ENCODE measurements around the gene KIF1A. TPM values are rescaled to one million over a fixed set of nuclear protein-coding genes. Genes with fewer than 3 reads are reported as not detected.

The KIF1A gene
- total and polyA plus RNA-seq, 10 of the 15 experiments (the other 5 are each of a cell fraction or from before 2014, with no cell fraction given): 0.04 to 0.95 (median 0.06) TPM; not detected in 5

DNA sequence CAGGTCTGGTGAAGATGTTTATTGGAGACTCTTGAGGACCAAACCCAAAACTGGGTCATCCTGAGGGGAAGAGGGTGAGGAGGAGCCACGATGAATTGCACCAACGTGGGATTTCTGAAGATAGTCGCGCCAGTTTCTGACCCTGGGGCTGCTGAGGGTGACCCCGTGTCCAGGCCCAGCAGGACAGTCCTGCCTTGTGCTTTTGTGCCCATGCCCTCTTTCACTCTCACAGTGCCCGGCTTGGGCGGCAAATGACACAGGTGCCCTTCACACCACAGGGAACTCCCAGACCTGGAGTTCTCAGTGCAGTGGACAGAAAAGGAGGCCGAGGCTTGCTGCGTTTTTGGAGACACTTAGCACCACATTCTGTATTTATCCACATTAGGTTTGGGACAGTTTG lies 15.5 kb upstream of the KIF1A start (continued):
- TF ChIP-seq ATF7 (IDR thresholded peaks at IDR 0.05; ENCODE audit: low read depth) (no peak), STAT3 (IDR thresholded peaks at IDR 0.05; ENCODE audit: low read depth, low read length) (no peak), RUNX3 (IDR thresholded peaks at IDR 0.05; ENCODE audit: low read length) (no peak), HDAC2 (IDR thresholded peaks at IDR 0.05) (no peak)

GRCh38 chr2:240834377-240834975 lies 14.5 kb upstream of the KIF1A start:
- POLR2A ChIA-PET: no interaction called here
- no peak overlapping the region for H3K9ac ChIP-seq (ENCODE audit: control insufficient read depth, insufficient read depth, low read length)
- SMC1A ChIA-PET (ENCODE audit: uncharacterized antibody, unreplicated experiment): no interaction called here
- 25% methylated on average over 6 of the region's 6 CpGs for WGBS (ENCODE audit: insufficient coverage, insufficient replicate concordance, low lambda C conversion rate, missing lambda C conversion rate)
- H3K4me2 ChIP-seq (ENCODE audit: control insufficient read depth, insufficient read depth): no peak overlapping the region
- RAD21 ChIA-PET (ENCODE audit: unreplicated experiment): no interaction called here
- CTCF ChIA-PET: no interaction called here
- H3K27ac ChIP-seq (ENCODE audit: control insufficient read depth, insufficient read depth): no peak overlapping the region
- no peak for TF ChIP-seq BCL11A (IDR thresholded peaks at IDR 0.05; ENCODE audit: low read depth, low read length)
- in situ Hi-C loops (cut with MboI): loop anchor here (25.0 kb wide), 1 partner anchor 322 kb away; no protein-coding TSS in a partner anchor
- no peaks in the 10 kb centered on the region for H4K20me1 ChIP-seq (ENCODE audit: control insufficient read depth, insufficient read depth)
- H3K36me3 ChIP-seq (ENCODE audit: control insufficient read depth in 2 of 2, insufficient read depth in 2 of 2, low read length in 1 of 2): no peaks in the 10 kb centered on the region
- no peaks in the 10 kb centered on the region for H3K4me1 ChIP-seq (ENCODE audit: control insufficient read depth, insufficient read depth, low read length)
- H3K4me3 ChIP-seq: no peak overlapping the region
- no peaks in the 10 kb centered on the region for H3K79me2 ChIP-seq (ENCODE audit: control insufficient read depth, insufficient read depth, low read length)
- H2AFZ ChIP-seq (ENCODE audit: control insufficient read depth, low read depth, low read length): no peak overlapping the region
- FAIRE-seq: no peak
- intact Hi-C loops (cut with micrococcal nuclease; ENCODE audit: unreplicated experiment): no loop called here
- no peak for DNase-seq (ENCODE audit: low read depth, low spot score)
- no peak for ATAC-seq
- BruUV-seq (replicated peaks): no TSS peak
- H3K9me3 ChIP-seq (replicated peaks; ENCODE audit: control insufficient read depth, insufficient read depth, low read length): no peaks in the 10 kb centered on the region; the same call in 2 of the 3 replicates
- H3K27me3 ChIP-seq (replicated peaks in 1 of 2; ENCODE audit: control insufficient read depth in 2 of 2, insufficient read depth in 2 of 2, low read length in 1 of 2): no peaks in the 10 kb centered on the region; a peak in 2 of 4 replicates

DNA sequence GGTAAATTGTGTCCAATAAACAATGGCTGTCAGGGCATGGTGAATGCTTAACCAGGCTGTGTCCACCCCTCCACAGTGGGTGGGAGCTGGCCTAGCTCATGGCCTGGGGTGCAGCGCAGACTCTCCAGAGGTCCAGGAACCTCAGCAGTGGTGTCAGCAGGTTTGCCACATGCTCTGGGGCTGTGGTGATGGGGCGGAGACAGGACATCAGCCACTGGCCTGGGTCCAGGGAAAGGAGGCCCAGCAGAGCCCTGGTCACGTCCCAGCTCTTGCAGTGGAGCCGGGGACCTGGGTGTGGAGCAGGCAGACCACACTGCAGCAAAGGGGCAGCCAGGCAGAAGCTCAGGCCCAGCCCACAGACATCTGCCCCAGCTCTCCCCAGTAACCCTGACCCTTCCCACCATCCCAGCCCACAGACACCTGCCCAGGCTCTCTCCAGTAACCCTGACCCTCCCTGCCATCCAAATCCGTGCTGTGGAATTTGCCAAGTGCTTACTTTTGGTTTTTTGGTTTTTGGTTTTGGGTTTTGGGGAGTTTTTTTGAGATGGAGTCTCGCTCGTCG lies 13.8 kb upstream of the KIF1A start:
- WGBS (ENCODE audit: insufficient coverage, insufficient replicate concordance, low lambda C conversion rate, missing lambda C conversion rate): 32% methylated on average over 8 of the region's 8 CpGs
- BruUV-seq (replicated peaks): no TSS peak
- RAD21 ChIA-PET (ENCODE audit: unreplicated experiment): no interaction called here
- H3K4me2 ChIP-seq (ENCODE audit: control insufficient read depth, insufficient read depth): no peak overlapping the region
- H3K27me3 ChIP-seq (replicated peaks in 1 of 2; ENCODE audit: control insufficient read depth in 2 of 2, insufficient read depth in 2 of 2, low read length in 1 of 2): no peaks in the 10 kb centered on the region; a peak in 2 of 4 replicates
- no peak overlapping the region for H3K9ac ChIP-seq (ENCODE audit: control insufficient read depth, insufficient read depth, low read length)
- H3K36me3 ChIP-seq (ENCODE audit: control insufficient read depth in 2 of 2, insufficient read depth in 2 of 2, low read length in 1 of 2): no peaks in the 10 kb centered on the region
- no peak for ATAC-seq
- H3K9me3 ChIP-seq (replicated peaks; ENCODE audit: control insufficient read depth, insufficient read depth, low read length): no peaks in the 10 kb centered on the region; the same call in 2 of the 3 replicates
- H4K20me1 ChIP-seq (ENCODE audit: control insufficient read depth, insufficient read depth): no peaks in the 10 kb centered on the region
- no peaks in the 10 kb centered on the region for H3K4me1 ChIP-seq (ENCODE audit: control insufficient read depth, insufficient read depth, low read length)
- TF ChIP-seq NFIC (IDR thresholded peaks at IDR 0.05; ENCODE audit: low read depth, low read length) (no peak), TCF7 (IDR thresholded peaks at IDR 0.05; ENCODE audit: borderline replicate concordance) (no peak)
- TF ChIP-seq, protein P1, sequence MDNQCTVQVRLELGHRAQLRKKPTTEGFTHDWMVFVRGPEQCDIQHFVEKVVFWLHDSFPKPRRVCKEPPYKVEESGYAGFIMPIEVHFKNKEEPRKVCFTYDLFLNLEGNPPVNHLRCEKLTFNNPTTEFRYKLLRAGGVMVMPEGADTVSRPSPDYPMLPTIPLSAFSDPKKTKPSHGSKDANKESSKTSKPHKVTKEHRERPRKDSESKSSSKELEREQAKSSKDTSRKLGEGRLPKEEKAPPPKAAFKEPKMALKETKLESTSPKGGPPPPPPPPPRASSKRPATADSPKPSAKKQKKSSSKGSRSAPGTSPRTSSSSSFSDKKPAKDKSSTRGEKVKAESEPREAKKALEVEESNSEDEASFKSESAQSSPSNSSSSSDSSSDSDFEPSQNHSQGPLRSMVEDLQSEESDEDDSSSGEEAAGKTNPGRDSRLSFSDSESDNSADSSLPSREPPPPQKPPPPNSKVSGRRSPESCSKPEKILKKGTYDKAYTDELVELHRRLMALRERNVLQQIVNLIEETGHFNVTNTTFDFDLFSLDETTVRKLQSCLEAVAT (IDR thresholded peaks at IDR 0.05): no peak
- no peak for DNase-seq (ENCODE audit: low read depth, low spot score)
- no peak for FAIRE-seq
- in situ Hi-C loops (cut with MboI) (loop anchor here (25.0 kb wide), 1 partner anchor 322 kb away; no protein-coding TSS in a partner anchor), intact Hi-C loops (cut with micrococcal nuclease; ENCODE audit: unreplicated experiment) (no loop called here)
- CTCF ChIA-PET: no interaction called here
- no peaks in the 10 kb centered on the region for H3K79me2 ChIP-seq (ENCODE audit: control insufficient read depth, insufficient read depth, low read length)
- no peak overlapping the region for H2AFZ ChIP-seq (ENCODE audit: control insufficient read depth, low read depth, low read length)
- SMC1A ChIA-PET (ENCODE audit: uncharacterized antibody, unreplicated experiment): no interaction called here
- POLR2A ChIA-PET: interaction anchor here (0.6 kb wide), 1 partner anchor 314 kb away, joined by 3 read pairs; no protein-coding TSS in a partner anchor
- no peak overlapping the region for H3K27ac ChIP-seq (ENCODE audit: control insufficient read depth, insufficient read depth)
- no peak overlapping the region for H3K4me3 ChIP-seq
